ENCODE data around the gene UBALD2. TPM values are rescaled to one million over a fixed set of nuclear protein-coding genes. Genes with fewer than 3 reads are reported as not detected.

Gene UBALD2
- polyA plus RNA-seq, 1 donor from 2014 or later = 7.5 TPM

GRCh38 chr17:76233588-76234353, 31.4 kb upstream of the UBALD2 start:
- Histone ChIP-seq H3K4me2 (ENCODE audit: low read length) (no peak overlapping the region), H3K36me3 (ENCODE audit: insufficient read depth, low read length) (no peaks in the 10 kb centered on the region)
- no peak for TF ChIP-seq POLR2AphosphoS5 (IDR thresholded peaks at IDR 0.05)
- TF ChIP-seq REST (IDR thresholded peaks at IDR 0.05; ENCODE audit: borderline replicate concordance) = no peak
- no peak for TF ChIP-seq RAD21 (conservative IDR thresholded peaks at IDR 0.05)
- no peak for TF ChIP-seq SMC3 (conservative IDR thresholded peaks at IDR 0.05; ENCODE audit: poor library complexity)
- no peak for TF ChIP-seq CTCF (IDR thresholded peaks at IDR 0.05; ENCODE audit: poor library complexity, severe bottlenecking)

GRCh38 chr17:76234354-76234679, 30.8 kb upstream of the UBALD2 start:
- Histone ChIP-seq H3K79me2 (replicated peaks; ENCODE audit: insufficient read depth, low read length) (peaks cover 25% of the 10 kb centered on the region), H3K4me2 (ENCODE audit: low read length) (no peak overlapping the region), H3K4me3 (ENCODE audit: low read length) (no peak overlapping the region), H3K36me3 (ENCODE audit: insufficient read depth, low read length) (no peaks in the 10 kb centered on the region), H3K9me3 (ENCODE audit: low read length) (no peaks in the 10 kb centered on the region), H3K27ac (ENCODE audit: low read length) (no peak overlapping the region), H2AFZ (ENCODE audit: low read depth, low read length) (no peak overlapping the region), H3K27me3 (ENCODE audit: insufficient read depth, low read depth, low read length) (no peaks in the 10 kb centered on the region), H4K20me1 (ENCODE audit: insufficient read depth) (no peaks in the 10 kb centered on the region), H3K9ac (ENCODE audit: low read length) (no peak overlapping the region), H3K9me2 (ENCODE audit: insufficient read depth, low read length) (no peaks in the 10 kb centered on the region), H3F3A (ENCODE audit: insufficient read depth, low read length, poor library complexity, severe bottlenecking) (no peaks in the 10 kb centered on the region)
- no peak for TF ChIP-seq RAD21 (conservative IDR thresholded peaks at IDR 0.05)

More at GRCh38 chr17:76233588-76234353, 31.4 kb upstream of the UBALD2 start:
- Histone ChIP-seq H2AFZ (ENCODE audit: low read depth, low read length) (no peak overlapping the region), H3K79me2 (replicated peaks; ENCODE audit: insufficient read depth, low read length) (peaks cover 20% of the 10 kb centered on the region), H3K9ac (ENCODE audit: low read length) (no peak overlapping the region), H3K9me3 (ENCODE audit: low read length) (no peaks in the 10 kb centered on the region), H3K27me3 (ENCODE audit: insufficient read depth, low read depth, low read length) (no peaks in the 10 kb centered on the region), H3F3A (ENCODE audit: insufficient read depth, low read length, poor library complexity, severe bottlenecking) (no peaks in the 10 kb centered on the region), H3K4me3 (ENCODE audit: low read length) (no peak overlapping the region), H3K27ac (ENCODE audit: low read length) (no peak overlapping the region), H3K9me2 (ENCODE audit: insufficient read depth, low read length) (no peaks in the 10 kb centered on the region), H4K20me1 (ENCODE audit: insufficient read depth) (no peaks in the 10 kb centered on the region)

- no peaks in the 10 kb centered on the region for H3K36me3 ChIP-seq (ENCODE audit: insufficient read depth, low read length)
- H3K79me2 ChIP-seq (replicated peaks; ENCODE audit: insufficient read depth, low read length) = peaks cover 25% of the 10 kb centered on the region
- TF ChIP-seq MXI1 (conservative IDR thresholded peaks at IDR 0.05; ENCODE audit: poor library complexity, severe bottlenecking) (no peak), RAD21 (conservative IDR thresholded peaks at IDR 0.05) (no peak), EP300 (conservative IDR thresholded peaks at IDR 0.05; ENCODE audit: poor library complexity, severe bottlenecking) (no peak), EZH2 (IDR thresholded peaks at IDR 0.05; ENCODE audit: borderline replicate concordance, insufficient read depth, low read length, poor library complexity, severe bottlenecking) (no peak)
- no peak overlapping the region for H2AFZ ChIP-seq (ENCODE audit: low read depth, low read length)
- no peak overlapping the region for H3K27ac ChIP-seq (ENCODE audit: low read length)
- no peaks in the 10 kb centered on the region for H3K27me3 ChIP-seq (ENCODE audit: insufficient read depth, low read depth, low read length)
- H3K9me2 ChIP-seq (ENCODE audit: insufficient read depth, low read length) = no peaks in the 10 kb centered on the region
- no peak overlapping the region for H3K9ac ChIP-seq (ENCODE audit: low read length)
- no peak overlapping the region for H3K4me2 ChIP-seq (ENCODE audit: low read length)
- H3K9me3 ChIP-seq (ENCODE audit: low read length) = no peaks in the 10 kb centered on the region
- H3K4me3 ChIP-seq (ENCODE audit: low read length) = no peak overlapping the region
- H4K20me1 ChIP-seq (ENCODE audit: insufficient read depth) = no peaks in the 10 kb centered on the region
- H3F3A ChIP-seq (ENCODE audit: insufficient read depth, low read length, poor library complexity, severe bottlenecking) = no peaks in the 10 kb centered on the region
Observed at GRCh38 chr17:76235883-76236282, 29.3 kb upstream of the UBALD2 start.
